ENCODE measurements around the gene APC2.
"Not testable (repeated sequence)": the region's sequence is repeated elsewhere in the genome, so short reads cannot be mapped to it uniquely, and the experiment has no call there.

The APC2 gene

GRCh38 chr19:1428738-1429391 is 21.1 kb upstream of the APC2 start:
- no peak for DNase-seq (ENCODE audit: low spot score)

- DNase-seq (ENCODE audit: low spot score): no peak
Observed at GRCh38 chr19:1429750-1430149, 20.2 kb upstream of the APC2 start.

GRCh38 chr19:1430246-1430645 is 19.7 kb upstream of the APC2 start:
- DNase-seq (ENCODE audit: low spot score): no peak

GRCh38 chr19:1431759-1432506 is 18.0 kb upstream of the APC2 start:
- no peak for DNase-seq (ENCODE audit: low spot score)

- DNase-seq (ENCODE audit: low spot score): no peak
Observed at GRCh38 chr19:1432507-1432887, 17.4 kb upstream of the APC2 start.

GRCh38 chr19:1433119-1434039 is 16.5 kb upstream of the APC2 start:
- DNase-seq (ENCODE audit: low spot score): no peak

GRCh38 chr19:1434040-1434366 is 15.9 kb upstream of the APC2 start:
- no peak for DNase-seq (ENCODE audit: low spot score)

- DNase-seq (ENCODE audit: low spot score): no peak
Observed at GRCh38 chr19:1434577-1435060, 15.3 kb upstream of the APC2 start.

- no peak for DNase-seq (ENCODE audit: low spot score)
Observed at GRCh38 chr19:1435378-1435989, 14.4 kb upstream of the APC2 start.

GRCh38 chr19:1437609-1438008 is 12.3 kb upstream of the APC2 start:
- no peak for DNase-seq (ENCODE audit: low spot score)

GRCh38 chr19:1438035-1438932 is 11.6 kb upstream of the APC2 start, which contains the start of gene RPS15:
TSS of gene RPS15 (plus strand) at chr19:1438396. CDS start at chr19:1438426, 30 bp downstream.
- DNase-seq (ENCODE audit: low spot score): peak; percentile 96

- DNase-seq (ENCODE audit: low spot score): no peak
Observed at GRCh38 chr19:1438933-1439354, 11.0 kb upstream of the APC2 start.

GRCh38 chr19:1439525-1440417 is 10.2 kb upstream of the APC2 start:
- DNase-seq (ENCODE audit: low spot score): not testable (repeated sequence)

GRCh38 chr19:1440418-1440801 is 9.5 kb upstream of the APC2 start:
- DNase-seq (ENCODE audit: low spot score): no peak

GRCh38 chr19:1441022-1441426 is 8.9 kb upstream of the APC2 start:
- DNase-seq (ENCODE audit: low spot score): no peak

- DNase-seq (ENCODE audit: low spot score): no peak
Observed at GRCh38 chr19:1441677-1442438, 8.1 kb upstream of the APC2 start.

- peak; percentile 99 for DNase-seq (ENCODE audit: low spot score)
Observed at GRCh38 chr19:1445185-1445931, 4.6 kb upstream of the APC2 start.

GRCh38 chr19:1445932-1446712 is 3.8 kb upstream of the APC2 start:
- peak; percentile 97 for DNase-seq (ENCODE audit: low spot score)
